Measurements from ENCODE around the gene FILIP1L. TPM values are rescaled to one million over a fixed set of nuclear protein-coding genes. Genes with fewer than 3 reads are reported as not detected.
A peak's percentile ranks its signal among the peaks of the same experiment; 100 is the strongest.

FILIP1L gene
- total RNA-seq, 1 experiment from 2014 or later = 0.17 TPM

GRCh38 chr3:99862208-99862607 lies 252.1 kb downstream of the FILIP1L start:
- Histone ChIP-seq H3K9me2 (ENCODE audit: insufficient read depth) (no peaks in the 10 kb centered on the region), H3K9me3 (ENCODE audit: control insufficient read depth in 1 of 2, insufficient read depth in 1 of 2, low read depth in 1 of 2, low read length in 2 of 2) (no peaks in the 10 kb centered on the region), H3K36me3 (ENCODE audit: control insufficient read depth in 1 of 2, insufficient read depth in 2 of 2, low read length in 2 of 2) (no peaks in the 10 kb centered on the region), H3K79me2 (ENCODE audit: insufficient read depth, low read length) (peaks cover 3% of the 10 kb centered on the region; the same call in 1 of the 2 replicates), H2AFZ (ENCODE audit: low read depth, low read length, poor library complexity, severe bottlenecking) (no peak overlapping the region), H3K9ac (ENCODE audit: low read length) (no peak overlapping the region), H3K27me3 (ENCODE audit: insufficient read depth, low read length) (no peaks in the 10 kb centered on the region), H4K20me1 (ENCODE audit: insufficient read depth) (no peaks in the 10 kb centered on the region), H3K4me2 (ENCODE audit: low read length) (peak overlapping the region; percentile 6; the same call in 1 of the 2 replicates), H3K4me1 (ENCODE audit: control insufficient read depth in 1 of 2, insufficient read depth in 2 of 2, low read length in 2 of 2) (peaks cover 0 to 17% of the 10 kb centered on the region in 2 experiments; a peak in 2 of 4 replicates), H3K4me3 (replicated peaks in 1 of 2; ENCODE audit: low read depth in 1 of 2, low read length in 2 of 2) (no peak overlapping the region), H3K27ac (ENCODE audit: low read depth, low read length) (no peak overlapping the region)
- ChIA-PET CTCF (interaction anchor here (3.6 kb wide), 1 partner anchor 19 kb away, joined by 10 read pairs; no protein-coding TSS in a partner anchor), POLR2A (no interaction called here), RAD21 (ENCODE audit: low non-redundant PET in 1 of 2, low total read pairs in 2 of 2, uncharacterized antibody in 2 of 2, unreplicated experiment in 2 of 2) (no interaction called here)
- ATAC-seq (no peak), DNase-seq (ENCODE audit: low read depth, low spot score) (no peak)
- TF ChIP-seq YY1 (IDR thresholded peaks at IDR 0.05; ENCODE audit: extremely low read depth, insufficient replicate concordance, low read depth, low read length) (no peak), POLR2A (IDR thresholded peaks at IDR 0.05; ENCODE audit: borderline replicate concordance, extremely low read depth, insufficient read depth, insufficient read length) (no peak), CBX3 (IDR thresholded peaks at IDR 0.05; ENCODE audit: low read depth) (no peak), ZBTB33 (IDR thresholded peaks at IDR 0.05; ENCODE audit: extremely low read depth, insufficient replicate concordance, low read length) (no peak), SIN3A (IDR thresholded peaks at IDR 0.05; ENCODE audit: low read depth) (no peak), CEBPB (IDR thresholded peaks at IDR 0.05; ENCODE audit: low read depth) (no peak), ATF3 (IDR thresholded peaks at IDR 0.05) (no peak), SRF (IDR thresholded peaks at IDR 0.05; ENCODE audit: low read depth) (no peak), POLR2AphosphoS5 (IDR thresholded peaks at IDR 0.05; ENCODE audit: low read depth, low read length) (no peak), MAX (IDR thresholded peaks at IDR 0.05) (no peak), JUND (IDR thresholded peaks at IDR 0.05) (no peak), TCF7L2 (IDR thresholded peaks at IDR 0.05; ENCODE audit: borderline replicate concordance, extremely low read depth, insufficient read depth, insufficient read length) (no peak), CTCF (IDR thresholded peaks at IDR 0.05 in 2 of 3, conservative IDR thresholded peaks at IDR 0.05 in 1 of 3; ENCODE audit: borderline replicate concordance in 1 of 3, insufficient read depth in 1 of 3, low read depth in 2 of 3, low read length in 2 of 3) (no peak), EGR1 (IDR thresholded peaks at IDR 0.05; ENCODE audit: low read depth) (no peak), ZNF274 (IDR thresholded peaks at IDR 0.05; ENCODE audit: low read depth, low read length) (no peak), ELF1 (IDR thresholded peaks at IDR 0.05; ENCODE audit: borderline replicate concordance, low read depth) (no peak), SP1 (IDR thresholded peaks at IDR 0.05; ENCODE audit: low read depth) (no peak)
- intact Hi-C loops (cut with micrococcal nuclease) = no loop called here
- BruUV-seq (replicated peaks) = no TSS peak

Measured in HCT116 (cell line).